Endothelial cell of umbilical vein (primary cell): Measurements from ENCODE around the gene HOXD3. TPM values are rescaled to one million over a fixed set of nuclear protein-coding genes. Genes with fewer than 3 reads are reported as not detected.

Experiments
- BruUV-seq: library from RNA; stranded (reverse); fragments of 400-500 nt; replicated peaks from 2 replicates; lab custom pipeline; 2021; lab: Mats Ljungman, UMichigan
- CTCF ChIA-PET: fragments of 300-600, 350-600 bp; sonication (Branson Sonifier 250); formaldehyde crosslinking; loops from one replicate; lab custom pipeline; 2021; ENCODE audit warnings: antibody characterized with exemption, inconsistent platforms; lab: Charles Lee
- POLR2A ChIA-PET: fragments of 300-600, 350-600 bp; sonication (Branson Sonifier 250); formaldehyde crosslinking; loops from one replicate; lab custom pipeline; 2021; ENCODE audit warnings: antibody characterized with exemption, inconsistent platforms; lab: Charles Lee
- DNase-seq: peaks from one replicate; pipeline ENCODE4 v3.0.0-alpha.2; 2011; ENCODE audit warnings: low read depth, low spot score
- FAIRE-seq: peaks from 2 replicates; lab custom pipeline; 2011; peaks lifted over from hg19 to GRCh38; lab: Jason Lieb, UNC
- H2AFZ ChIP-seq: 2 replicates; pipeline ENCODE4 v1.6.0; 2012; ENCODE audit warnings: low read depth, low read length, control low read depth, inconsistent platforms
- H3K27ac ChIP-seq: 2 replicates; pipeline ENCODE4 v1.5.1; 2011; ENCODE audit warnings: low read depth, mild to moderate bottlenecking, control low read depth, low read length, moderate library complexity; ENCODE audit not compliant: insufficient read depth
- H3K27me3 ChIP-seq, 2 experiments: 2 replicates each; pipeline versions ENCODE4 v1.6.0 to v1.6.1; 2011; ENCODE audit warnings: low read length in 2 of 2, mixed read lengths in 1 of 2; ENCODE audit not compliant: control insufficient read depth in 2 of 2, insufficient read depth in 2 of 2
- H3K36me3 ChIP-seq, 2 experiments: 2 replicates in 1 of 2; 3 replicates in 1 of 2; pipeline ENCODE4 v1.5.1; 2011; ENCODE audit warnings: low read length in 2 of 2, mild to moderate bottlenecking in 1 of 2, moderate library complexity in 1 of 2; ENCODE audit not compliant: control insufficient read depth in 2 of 2, insufficient read depth in 2 of 2; ENCODE audit errors: extremely low read depth in 1 of 2
- H3K4me1 ChIP-seq: 3 replicates; pipeline ENCODE4 v1.5.1; 2011; ENCODE audit warnings: mild to moderate bottlenecking, low read length; ENCODE audit not compliant: control insufficient read depth, insufficient read depth; ENCODE audit errors: extremely low read depth
- H3K4me2 ChIP-seq: 2 replicates; pipeline ENCODE4 v1.6.1; 2011; ENCODE audit warnings: low read length, control low read depth, mixed read lengths; ENCODE audit not compliant: insufficient read depth
- H3K4me3 ChIP-seq, 3 experiments: fragments of 200-600 bp in 1 of 3; sonication (generic), shearing (Covaris generic) in 1 of 3; replicated peaks in 1 of 3; 2 replicates each; pipeline ENCODE4 v1.5.1; 2011 to 2016; ENCODE audit warnings: control low read depth in 3 of 3, low read length in 3 of 3, mild to moderate bottlenecking in 2 of 3, inconsistent platforms in 1 of 3, low read depth in 1 of 3, moderate library complexity in 1 of 3; ENCODE audit not compliant: insufficient read depth in 1 of 3
- H3K79me2 ChIP-seq: 2 replicates; pipeline ENCODE4 v1.6.0; 2012; ENCODE audit warnings: low read length, inconsistent platforms; ENCODE audit not compliant: control insufficient read depth, insufficient read depth
- H3K9ac ChIP-seq: replicated peaks from 2 replicates; pipeline ENCODE3; 2011; ENCODE audit warnings: low read length, control low read depth; ENCODE audit not compliant: insufficient read depth; ENCODE audit errors: extremely low read depth
- H3K9me1 ChIP-seq: replicated peaks from 3 replicates; pipeline ENCODE4 v1.6.0; 2011; ENCODE audit warnings: mild to moderate bottlenecking, low read length; ENCODE audit not compliant: control insufficient read depth, insufficient read depth; ENCODE audit errors: extremely low read depth
- H3K9me3 ChIP-seq: replicated peaks from 2 replicates; pipeline ENCODE4 v1.5.1; 2012; ENCODE audit warnings: low read length, inconsistent platforms; ENCODE audit not compliant: control insufficient read depth, insufficient read depth
- H4K20me1 ChIP-seq: replicated peaks from 2 replicates; pipeline ENCODE3; 2011; ENCODE audit warnings: mild to moderate bottlenecking, low read length; ENCODE audit not compliant: control insufficient read depth, insufficient read depth; ENCODE audit errors: extremely low read depth
- EZH2 ChIP-seq: IDR thresholded peaks from 2 replicates; pipeline ENCODE4 v1.6.1; 2012; ENCODE audit warnings: borderline replicate concordance, low read depth, mild to moderate bottlenecking, moderate library complexity, low read length, inconsistent platforms; ENCODE audit not compliant: severe bottlenecking
- FOS ChIP-seq: IDR thresholded peaks from 2 replicates; pipeline ENCODE4 v1.6.1; 2011; ENCODE audit warnings: mild to moderate bottlenecking, low read length, moderate library complexity, borderline replicate concordance; ENCODE audit not compliant: insufficient read depth
- MYC ChIP-seq: IDR thresholded peaks from one replicate; pipeline ENCODE4 v1.6.1; 2011; ENCODE audit warnings: mild to moderate bottlenecking, low read depth, low read length
- POLR2AphosphoS5 ChIP-seq: IDR thresholded peaks from 2 replicates; pipeline ENCODE4 v1.6.1; 2012; ENCODE audit warnings: low read depth, mild to moderate bottlenecking, control low read depth, low read length, moderate library complexity; ENCODE audit not compliant: insufficient read depth
- dilution Hi-C: fragments of 300-500 bp; cut with MboI; formaldehyde crosslinking; loops from one replicate; pipeline ENCODE4 v1.15.0; 2019; ENCODE audit warnings: low sequenced_read_pairs; ENCODE audit not compliant: extremely low pct_ligation_motif_present
- intact Hi-C: fragments of 100-400 bp; cut with micrococcal nuclease; formaldehyde crosslinking; loops from one replicate; pipeline ENCODE4 v1.10.0; 2022
- polyA plus RNA-seq, 4 experiments: library from polyadenylated mRNA; depleted of rRNA in 3 of 4; stranded (reverse) in 3 of 4; unstranded in 1 of 4; fragments of >200 nt; gene quantifications; 2 replicates each; pipeline versions ENCODE4 v1.2.1 to v1.2.3, GENCODE V29; 2011 to 2012; ENCODE audit warnings: missing spikeins in 1 of 4
- total RNA-seq: library from RNA; stranded (reverse); gene quantifications from 2 replicates; pipeline ENCODE4 v1.2.3, GENCODE V29; 2021
- TF ChIP-seq, protein P1 (sequence below), 2 donors: IDR thresholded peaks; 1 replicate in 1 of 2; 2 replicates in 1 of 2; pipeline ENCODE4 v1.5.1; 2011; ENCODE audit warnings: low read length in 2 of 2, mild to moderate bottlenecking in 2 of 2, moderate library complexity in 2 of 2, control low read depth in 1 of 2, inconsistent platforms in 1 of 2, low read depth in 1 of 2; ENCODE audit not compliant: insufficient read depth in 1 of 2; ENCODE audit errors: extremely low read depth in 1 of 2
- TF ChIP-seq, protein P2 (sequence below): IDR thresholded peaks from 2 replicates; pipeline ENCODE4 v1.6.1; 2011; ENCODE audit not compliant: insufficient read depth, insufficient read length

The HOXD3 gene
- total and polyA plus RNA-seq, 2 donors (not counting 3 experiments of a cell fraction or from before 2014, with no cell fraction given): 2.9 to 20.9 TPM

DNA sequence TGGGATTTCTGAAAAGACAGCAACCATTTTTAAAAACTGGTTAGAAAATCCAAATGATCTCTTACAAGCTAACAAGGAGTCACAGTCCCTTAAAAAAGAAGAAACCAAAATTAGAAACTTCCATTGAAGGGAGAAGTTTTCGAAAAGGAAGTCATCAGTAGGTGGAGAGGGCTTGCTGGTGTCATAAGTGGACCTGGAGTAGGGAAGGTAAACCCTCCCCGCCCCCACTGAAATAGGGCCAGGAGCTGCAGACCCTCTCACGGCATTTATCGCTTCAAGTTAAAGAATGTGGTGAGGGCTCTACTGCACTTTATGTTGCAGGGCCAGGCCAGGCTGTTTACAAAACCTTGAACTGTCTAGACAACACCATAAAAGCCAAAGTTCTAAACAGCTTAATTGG lies 47.2 kb upstream of the HOXD3 start:
- Histone ChIP-seq H3K9me1 (no peaks in the 10 kb centered on the region), H4K20me1 (no peaks in the 10 kb centered on the region), H3K9ac (no peak overlapping the region), H3K27me3 (peaks cover 83 to 96% of the 10 kb centered on the region in 2 experiments), H2AFZ (no peak overlapping the region), H3K4me1 (no peaks in the 10 kb centered on the region), H3K36me3 (no peaks in the 10 kb centered on the region), H3K4me3 (no peak overlapping the region), H3K9me3 (no peaks in the 10 kb centered on the region), H3K4me2 (no peak overlapping the region), H3K79me2 (no peaks in the 10 kb centered on the region), H3K27ac (no peak overlapping the region)
- POLR2A ChIA-PET: no interaction called here
- no peak for FAIRE-seq
- dilution Hi-C loops: no loop called here
- CTCF ChIA-PET: interaction anchor here (0.7 to 4.3 kb wide), 11 partner anchors 8 to 1410 kb away, joined by 3 to 24 read pairs (median 15); partner anchors contain the start of gene HOXD9
- no peak for DNase-seq
- BruUV-seq: no TSS peak
- no peak for TF ChIP-seq EZH2
- TF ChIP-seq FOS: no peak
- TF ChIP-seq, protein P1, sequence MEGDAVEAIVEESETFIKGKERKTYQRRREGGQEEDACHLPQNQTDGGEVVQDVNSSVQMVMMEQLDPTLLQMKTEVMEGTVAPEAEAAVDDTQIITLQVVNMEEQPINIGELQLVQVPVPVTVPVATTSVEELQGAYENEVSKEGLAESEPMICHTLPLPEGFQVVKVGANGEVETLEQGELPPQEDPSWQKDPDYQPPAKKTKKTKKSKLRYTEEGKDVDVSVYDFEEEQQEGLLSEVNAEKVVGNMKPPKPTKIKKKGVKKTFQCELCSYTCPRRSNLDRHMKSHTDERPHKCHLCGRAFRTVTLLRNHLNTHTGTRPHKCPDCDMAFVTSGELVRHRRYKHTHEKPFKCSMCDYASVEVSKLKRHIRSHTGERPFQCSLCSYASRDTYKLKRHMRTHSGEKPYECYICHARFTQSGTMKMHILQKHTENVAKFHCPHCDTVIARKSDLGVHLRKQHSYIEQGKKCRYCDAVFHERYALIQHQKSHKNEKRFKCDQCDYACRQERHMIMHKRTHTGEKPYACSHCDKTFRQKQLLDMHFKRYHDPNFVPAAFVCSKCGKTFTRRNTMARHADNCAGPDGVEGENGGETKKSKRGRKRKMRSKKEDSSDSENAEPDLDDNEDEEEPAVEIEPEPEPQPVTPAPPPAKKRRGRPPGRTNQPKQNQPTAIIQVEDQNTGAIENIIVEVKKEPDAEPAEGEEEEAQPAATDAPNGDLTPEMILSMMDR (IDR thresholded peaks at IDR 0.05; ENCODE audit: extremely low read depth in 1 of 2, insufficient read depth in 1 of 2, low read depth in 1 of 2, low read length in 2 of 2): no peak
- TF ChIP-seq MYC: no peak
- no peak for TF ChIP-seq POLR2AphosphoS5
- TF ChIP-seq, protein P2, sequence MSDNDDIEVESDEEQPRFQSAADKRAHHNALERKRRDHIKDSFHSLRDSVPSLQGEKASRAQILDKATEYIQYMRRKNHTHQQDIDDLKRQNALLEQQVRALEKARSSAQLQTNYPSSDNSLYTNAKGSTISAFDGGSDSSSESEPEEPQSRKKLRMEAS: no peak
- intact Hi-C loops: no loop called here
